Activated CD8-positive, alpha-beta memory T cell treated with anti-CD3 and anti-CD28 coated beads for 4 hours (primary cell): ENCODE measurements around the gene CARD10.
"Not testable (repeated sequence)": the region's sequence is repeated elsewhere in the genome, so short reads cannot be mapped to it uniquely, and the experiment has no call there.

Experiments
- DNase-seq, 2 donors: peaks; one replicate each; pipeline ENCODE4 v3.0.0-alpha.2; 2020; ENCODE audit warnings: low read depth in 2 of 2

The CARD10 gene

GRCh38 chr22:37527081-37527752 is 8.0 kb upstream of the CARD10 start:
- DNase-seq: not testable (repeated sequence)

GRCh38 chr22:37526376-37526775 is 7.2 kb upstream of the CARD10 start:
- DNase-seq: no peak

- no peak for DNase-seq
These were observed 6.6 kb upstream of the CARD10 start for GRCh38 chr22:37525746-37526350.

- DNase-seq: peak in 1 of 2 donors; percentile 9
These were observed 6.0 kb upstream of the CARD10 start for GRCh38 chr22:37525073-37525745.

- DNase-seq: no peak
These were observed 3.3 kb upstream of the CARD10 start for GRCh38 chr22:37522482-37522881.

- DNase-seq: no peak
These were observed 2.1 kb upstream of the CARD10 start for GRCh38 chr22:37521236-37521739.

- no peak for DNase-seq
These were observed 1.6 kb upstream of the CARD10 start for GRCh38 chr22:37520776-37521191.

GRCh38 chr22:37518509-37519267 is 527 bp downstream of the CARD10 start:
- DNase-seq: no peak

GRCh38 chr22:37517826-37518450 is 1.3 kb downstream of the CARD10 start:
- DNase-seq: no peak

- no peak for DNase-seq
These were observed 2.8 kb downstream of the CARD10 start for GRCh38 chr22:37516456-37516855.

- no peak for DNase-seq
These were observed 3.3 kb downstream of the CARD10 start for GRCh38 chr22:37515901-37516300.

- no peak for DNase-seq
These were observed 4.6 kb downstream of the CARD10 start for GRCh38 chr22:37514526-37515051.

GRCh38 chr22:37511395-37512104 is 7.7 kb downstream of the CARD10 start:
- no peak for DNase-seq

- no peak for DNase-seq
These were observed 9.1 kb downstream of the CARD10 start for GRCh38 chr22:37510091-37510490.

- no peak for DNase-seq
These were observed 10.0 kb downstream of the CARD10 start for GRCh38 chr22:37509059-37509860.

GRCh38 chr22:37508431-37508992 is 10.7 kb downstream of the CARD10 start:
- no peak for DNase-seq

- no peak for DNase-seq
These were observed 11.5 kb downstream of the CARD10 start for GRCh38 chr22:37507731-37508130.

GRCh38 chr22:37505989-37506388 is 13.2 kb downstream of the CARD10 start:
- DNase-seq: no peak

- no peak for DNase-seq
These were observed 13.7 kb downstream of the CARD10 start for GRCh38 chr22:37505565-37505964.

GRCh38 chr22:37504964-37505363 is 14.3 kb downstream of the CARD10 start:
- DNase-seq: no peak
